ENCODE results near the gene FBXO30.

Gene FBXO30

GRCh38 chr6:145814501-145815308 is at the start of gene FBXO30:
Gene FBXO30 (minus strand): TSS chr6:145814795. CDS start chr6:145806405, 8,390 bp downstream.
- FAIRE-seq: peak; percentile 91

GRCh38 chr6:145863988-145864616 is 49.5 kb upstream of the FBXO30 start:
- DNase-seq (ENCODE audit: insufficient read length, low spot score) (no peak), FAIRE-seq (no peak)

More at GRCh38 chr6:145814501-145815308, at the start of gene FBXO30:
- peak; percentile 76 for DNase-seq (ENCODE audit: insufficient read length, low spot score)

DNA sequence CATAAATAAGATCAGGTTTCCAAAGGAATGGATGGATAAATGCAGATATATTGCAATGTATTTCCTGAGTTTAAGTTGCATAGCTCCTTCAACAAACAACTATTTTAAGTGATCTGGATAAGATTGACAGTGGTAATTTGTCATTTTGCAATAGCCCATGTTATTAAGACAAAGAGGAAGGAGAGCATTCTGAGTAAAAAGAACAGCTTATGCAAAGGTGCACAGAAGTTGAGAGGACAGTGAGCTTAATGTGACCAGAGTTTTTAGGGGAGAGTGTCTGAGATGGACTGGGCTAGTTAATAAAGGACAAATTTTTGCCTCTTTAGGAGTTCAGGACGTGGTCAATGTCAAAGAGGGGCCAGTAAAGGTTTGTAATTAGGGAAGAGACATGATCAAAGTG is 48.8 kb upstream of the FBXO30 start:
- FAIRE-seq (no peak), DNase-seq (ENCODE audit: insufficient read length, low spot score) (no peak)

GRCh38 chr6:145860562-145860961 is 46.0 kb upstream of the FBXO30 start:
- FAIRE-seq (no peak), DNase-seq (ENCODE audit: insufficient read length, low spot score) (no peak)

DNA sequence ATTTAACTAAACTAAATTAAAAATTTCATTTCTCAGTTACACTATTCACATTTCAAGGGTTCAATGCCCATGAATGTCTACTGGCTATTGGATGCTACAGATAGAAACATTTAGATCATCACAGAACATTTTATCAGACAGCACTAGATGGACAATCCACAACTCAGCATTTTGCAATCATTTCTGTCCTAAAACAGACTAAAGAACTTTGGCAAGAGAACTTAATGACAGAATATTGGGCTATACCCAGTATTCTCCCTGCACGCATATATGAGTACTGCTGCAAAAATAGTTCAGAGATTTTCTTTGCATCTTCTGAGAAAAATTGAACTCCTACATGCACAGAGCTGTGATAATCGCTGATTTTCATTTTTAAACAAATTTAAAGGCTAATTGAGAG is 36.1 kb upstream of the FBXO30 start:
- no peak for DNase-seq (ENCODE audit: insufficient read length, low spot score)
- no peak for FAIRE-seq

DNA sequence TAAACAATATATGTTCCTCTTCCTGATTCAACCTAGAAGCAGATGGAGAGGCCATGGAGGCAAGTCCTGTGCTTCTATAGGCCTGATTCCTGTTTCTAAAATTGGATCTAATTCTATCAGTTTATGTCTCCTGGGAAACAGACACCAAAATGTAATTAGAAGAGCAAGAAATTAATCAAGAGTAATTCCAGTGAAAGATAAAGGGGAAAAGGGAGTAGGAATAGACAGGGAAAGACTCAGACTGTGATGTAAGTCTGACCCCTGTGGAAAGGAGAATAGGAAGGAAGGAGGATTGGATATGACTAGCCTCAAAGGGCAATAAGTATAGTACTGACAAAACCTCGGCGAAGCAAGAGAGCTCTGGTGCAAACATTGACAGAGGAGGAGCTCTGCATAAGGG is 33.9 kb upstream of the FBXO30 start:
- DNase-seq (ENCODE audit: insufficient read length, low spot score) (no peak), FAIRE-seq (no peak)

DNA sequence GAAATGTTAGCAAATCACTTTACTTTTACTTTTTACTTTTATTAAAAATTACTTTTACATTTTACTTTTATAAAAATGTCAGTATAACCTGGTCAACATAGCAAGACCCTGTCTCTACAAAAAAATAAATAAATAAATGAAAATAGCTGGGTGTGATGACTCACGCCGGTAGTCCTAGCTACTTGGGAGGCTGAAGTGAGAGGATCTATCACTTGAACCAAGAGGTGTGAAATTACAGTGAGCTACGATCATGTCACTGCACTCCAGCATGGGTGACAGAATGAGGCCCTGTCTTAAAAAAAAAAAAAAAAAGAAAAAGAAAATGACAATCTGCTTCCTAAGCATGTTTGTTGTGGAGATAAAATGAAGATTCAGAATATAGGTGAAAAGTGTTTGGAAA is 31.0 kb upstream of the FBXO30 start:
- FAIRE-seq: no peak
- no peak for DNase-seq (ENCODE audit: insufficient read length, low spot score)

GRCh38 chr6:145844933-145845540 is 30.4 kb upstream of the FBXO30 start:
- DNase-seq (ENCODE audit: insufficient read length, low spot score) (no peak), FAIRE-seq (no peak)

DNA sequence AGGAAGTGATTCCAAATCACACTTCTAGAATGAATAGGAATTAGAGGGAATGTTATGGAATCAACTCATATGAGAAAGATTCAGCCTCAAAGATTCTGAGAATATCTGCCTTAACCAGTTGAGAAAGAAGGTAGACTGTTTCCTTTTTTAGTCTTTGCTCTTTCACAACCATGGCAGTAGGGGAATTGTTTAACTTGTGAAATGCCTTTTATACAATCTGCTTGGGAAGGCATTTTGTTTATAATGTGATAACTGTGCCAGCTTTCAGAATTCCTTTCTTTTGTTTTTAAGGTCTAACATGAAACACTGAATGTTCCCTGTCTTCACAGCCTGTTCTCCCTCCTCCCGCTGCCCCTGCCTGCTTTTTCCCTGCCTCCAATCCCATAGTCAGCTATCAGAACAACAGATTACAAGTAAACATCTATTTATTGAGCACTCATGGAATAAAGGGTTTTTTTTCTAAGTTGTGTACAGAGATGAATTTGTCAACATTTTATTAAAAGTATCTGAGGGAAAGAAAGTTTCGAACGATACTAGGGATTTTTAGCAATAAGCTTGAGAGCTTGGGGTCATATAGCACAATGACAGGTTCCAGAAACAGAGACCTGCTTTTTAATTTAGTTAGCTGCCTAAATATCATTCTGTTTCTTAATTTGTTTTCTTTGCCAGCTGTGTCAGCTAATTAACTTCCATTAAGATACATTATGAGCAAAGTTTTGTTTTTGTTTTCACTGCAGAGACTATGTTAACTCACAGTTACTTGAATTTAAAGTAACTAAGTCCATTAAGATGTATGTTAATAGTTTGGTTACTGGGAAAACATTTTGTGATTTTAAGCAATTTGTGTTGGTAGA is 28.3 kb upstream of the FBXO30 start:
- no peak for DNase-seq (ENCODE audit: insufficient read length, low spot score)
- no peak for FAIRE-seq

DNA sequence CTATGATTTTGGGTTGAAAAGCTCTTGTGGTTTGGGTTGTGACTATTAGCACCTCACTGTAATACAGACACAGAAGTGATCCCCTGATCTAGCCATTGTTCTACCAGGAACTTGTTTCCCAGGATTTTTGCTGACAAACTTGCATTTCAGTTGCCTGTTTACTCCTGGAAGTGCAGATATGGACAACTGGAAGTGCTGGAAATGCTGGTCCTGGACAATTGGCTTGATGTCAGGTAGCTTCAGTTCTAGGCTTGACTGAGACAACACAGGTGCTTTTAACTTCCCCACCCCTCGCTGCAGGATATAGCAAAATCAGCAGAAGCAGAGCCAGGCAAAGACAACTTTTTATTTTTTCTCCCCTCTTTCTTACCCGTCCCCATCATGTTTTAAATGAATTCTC is 27.1 kb upstream of the FBXO30 start:
- no peak for FAIRE-seq
- no peak for DNase-seq (ENCODE audit: insufficient read length, low spot score)

GRCh38 chr6:145839653-145840052 is 25.1 kb upstream of the FBXO30 start:
- DNase-seq (ENCODE audit: insufficient read length, low spot score): no peak

DNA sequence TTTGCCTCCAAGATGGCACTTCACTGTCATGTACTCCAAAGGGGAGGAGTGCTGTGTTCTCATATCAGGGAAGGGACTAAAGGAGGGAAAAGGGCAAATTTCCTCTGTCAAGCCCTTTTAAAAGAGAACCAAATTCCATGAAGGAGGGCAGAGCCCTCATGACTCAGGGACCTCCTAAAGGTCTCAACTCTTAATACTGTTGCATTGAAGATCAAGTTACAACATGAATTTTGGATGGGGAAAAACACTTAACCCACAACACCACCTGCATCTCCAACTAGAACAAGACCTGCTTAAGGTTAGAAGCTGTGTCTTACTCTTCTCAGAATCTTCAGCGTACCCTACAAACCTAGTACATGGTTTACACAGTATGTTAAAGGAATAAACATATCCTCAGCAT is 23.7 kb upstream of the FBXO30 start:
- FAIRE-seq (no peak), DNase-seq (ENCODE audit: insufficient read length, low spot score) (no peak)

More at GRCh38 chr6:145839653-145840052, 25.1 kb upstream of the FBXO30 start:
- no peak for FAIRE-seq

- FAIRE-seq: no peak
Observed at GRCh38 chr6:145836772-145837171, 22.2 kb upstream of the FBXO30 start.

GRCh38 chr6:145836170-145836569 is 21.6 kb upstream of the FBXO30 start:
- FAIRE-seq (peak; percentile 23), DNase-seq (ENCODE audit: insufficient read length, low spot score) (peak; percentile 5)

More at GRCh38 chr6:145836772-145837171, 22.2 kb upstream of the FBXO30 start:
- no peak for DNase-seq (ENCODE audit: insufficient read length, low spot score)

- no peak for DNase-seq (ENCODE audit: insufficient read length, low spot score)
- no peak for FAIRE-seq
Observed at GRCh38 chr6:145830612-145831011, 16.0 kb upstream of the FBXO30 start.

GRCh38 chr6:145829950-145830349 is 15.4 kb upstream of the FBXO30 start:
- FAIRE-seq: no peak
- no peak for DNase-seq (ENCODE audit: insufficient read length, low spot score)

GRCh38 chr6:145829102-145829501 is 14.5 kb upstream of the FBXO30 start:
- no peak for FAIRE-seq

DNA sequence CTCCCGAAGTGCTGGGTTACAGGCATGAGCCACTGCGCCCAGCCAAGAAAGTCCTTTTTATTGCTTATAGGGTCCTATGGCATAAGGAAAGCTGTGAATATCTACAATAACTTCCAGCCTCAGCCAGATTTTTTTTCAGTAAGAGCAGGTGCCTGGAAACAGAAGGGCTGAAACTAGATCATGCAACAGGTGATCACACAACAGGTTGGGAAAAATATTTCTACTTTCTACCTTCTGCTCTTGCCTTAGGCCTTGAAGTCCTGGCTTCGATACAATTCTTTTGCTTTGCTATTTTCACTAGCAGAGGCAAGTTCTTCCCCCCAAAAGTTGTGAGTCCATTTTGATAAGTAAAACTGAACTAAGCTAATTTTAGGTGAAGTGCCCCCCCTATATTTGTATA is 9.7 kb upstream of the FBXO30 start:
- FAIRE-seq: no peak
- no peak for DNase-seq (ENCODE audit: insufficient read length, low spot score)

More at GRCh38 chr6:145829102-145829501, 14.5 kb upstream of the FBXO30 start:
- DNase-seq (ENCODE audit: insufficient read length, low spot score): no peak

GRCh38 chr6:145823328-145823944 is 8.8 kb upstream of the FBXO30 start:
- DNase-seq (ENCODE audit: insufficient read length, low spot score) (no peak), FAIRE-seq (no peak)

- FAIRE-seq: no peak
- no peak for DNase-seq (ENCODE audit: insufficient read length, low spot score)
Observed at GRCh38 chr6:145822456-145822855, 7.9 kb upstream of the FBXO30 start.

All from HTR-8/SVneo (cell line).